Right renal cortex interstitium (tissue), 3 donors: ENCODE results near the gene PCGF3. TPM values are rescaled to one million over a fixed set of nuclear protein-coding genes. Genes with fewer than 3 reads are reported as not detected.
"Not testable (repeated sequence)": the region's sequence is repeated elsewhere in the genome, so short reads cannot be mapped to it uniquely, and the experiment has no call there.

Experiments used
- DNase-seq, 3 donors: peaks; one replicate each; pipeline ENCODE4 v3.0.0-alpha.2; 2013; ENCODE audit warnings: low read depth in 3 of 3, low spot score in 2 of 3
- polyA plus RNA-seq, 3 donors: library from polyadenylated mRNA; unstranded; fragments of 120-200 nt; gene quantifications; one replicate each; pipeline ENCODE4 v1.2.1, GENCODE V29; 2013; ENCODE audit not compliant: insufficient read length in 3 of 3

Gene PCGF3
- polyA plus RNA-seq, 3 donors = 53.7 to 67.6 (median 67.0) TPM

GRCh38 chr4:734951-735350 lies 29.3 kb downstream of the PCGF3 start:
- DNase-seq = no peak

- DNase-seq = no peak
Observed at GRCh38 chr4:735583-735982, 30.0 kb downstream of the PCGF3 start.

DNA sequence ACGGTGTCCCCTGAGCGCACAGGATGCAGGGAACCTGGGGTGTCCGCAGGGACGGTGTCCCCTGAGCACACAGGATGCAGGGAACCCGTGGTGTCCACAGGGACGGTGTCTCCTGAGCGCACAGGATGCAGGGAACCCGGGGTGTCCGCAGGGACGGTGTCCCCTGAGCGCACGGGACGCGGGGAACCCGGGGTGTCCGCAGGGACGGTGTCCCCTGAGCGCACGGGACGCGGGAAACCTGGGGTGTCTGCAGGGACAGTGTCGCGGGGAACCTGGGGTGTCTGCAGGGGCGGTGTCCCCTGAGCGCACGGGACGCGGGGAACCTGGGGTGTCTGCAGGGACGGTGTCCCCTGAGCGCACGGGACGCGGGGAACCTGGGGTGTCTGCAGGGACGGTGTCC lies 30.9 kb downstream of the PCGF3 start:
- not testable (repeated sequence) for DNase-seq

- no peak for DNase-seq
Observed at GRCh38 chr4:738781-739280, 33.2 kb downstream of the PCGF3 start.

- no peak for DNase-seq
Observed at GRCh38 chr4:739569-739968, 33.9 kb downstream of the PCGF3 start.

GRCh38 chr4:740011-740410 lies 34.4 kb downstream of the PCGF3 start:
- no peak for DNase-seq

DNA sequence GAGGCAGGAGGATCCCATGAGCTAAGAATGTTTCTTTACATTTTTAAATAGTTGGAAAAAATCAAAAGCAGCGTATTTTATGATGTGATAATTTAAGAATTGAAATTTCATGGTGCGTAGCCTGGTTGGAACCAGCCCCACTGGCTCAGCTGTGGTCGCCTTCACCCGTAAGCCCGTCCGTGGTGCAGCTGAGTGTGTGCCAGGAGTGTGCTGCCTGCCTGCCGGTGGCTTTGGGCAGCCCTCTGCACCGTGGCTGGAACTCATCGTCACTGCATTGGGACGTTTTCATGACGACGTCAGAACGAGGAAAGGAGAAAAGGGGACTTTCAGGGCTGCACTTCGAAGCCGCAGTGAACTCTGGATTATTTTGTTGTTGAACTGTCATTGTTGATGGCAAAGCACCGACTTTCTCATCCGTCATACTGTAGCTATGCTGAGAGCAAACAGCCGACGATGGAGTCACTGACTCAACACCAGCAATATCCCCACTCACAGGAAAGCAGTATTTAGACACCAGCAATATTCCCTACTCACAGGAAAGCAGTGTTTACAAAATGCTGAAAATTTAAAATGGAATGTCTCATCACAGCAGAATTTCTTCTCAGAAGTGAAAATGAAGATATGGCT lies 35.1 kb downstream of the PCGF3 start:
- DNase-seq = no peak

- DNase-seq = no peak
Observed at GRCh38 chr4:742096-742741, 36.6 kb downstream of the PCGF3 start.

DNA sequence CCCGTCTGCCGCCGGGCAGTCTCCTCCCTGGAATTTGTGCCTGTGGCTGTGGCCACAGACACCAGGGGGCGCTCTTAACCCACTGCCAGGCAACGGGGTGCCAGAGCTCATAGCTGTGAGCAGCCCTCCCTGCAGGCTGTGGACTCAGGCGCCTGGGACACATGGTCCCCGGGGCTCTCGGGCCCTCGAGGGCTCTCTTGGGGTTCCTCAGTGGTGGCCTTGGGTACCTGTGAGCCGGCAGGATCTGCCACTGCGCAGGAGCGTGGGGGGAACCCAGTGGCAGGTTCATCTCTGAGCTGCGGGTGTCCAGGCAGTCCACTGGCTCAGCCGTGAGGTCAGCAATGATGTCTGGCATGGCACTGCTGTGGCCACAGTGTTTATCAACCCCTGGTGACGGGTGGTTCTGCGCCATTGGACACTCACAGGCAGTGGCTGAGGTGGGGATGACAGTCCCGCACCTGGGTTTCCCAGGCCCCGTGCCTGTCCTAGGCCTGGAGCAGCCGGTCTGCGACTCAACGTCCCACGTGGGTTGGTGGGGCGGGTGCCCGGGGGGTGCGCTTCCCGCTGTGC lies 37.2 kb downstream of the PCGF3 start:
- peak in 1 of 3 donors; percentile 21 for DNase-seq

- DNase-seq = no peak
Observed at GRCh38 chr4:743463-744211, 38.0 kb downstream of the PCGF3 start.

DNA sequence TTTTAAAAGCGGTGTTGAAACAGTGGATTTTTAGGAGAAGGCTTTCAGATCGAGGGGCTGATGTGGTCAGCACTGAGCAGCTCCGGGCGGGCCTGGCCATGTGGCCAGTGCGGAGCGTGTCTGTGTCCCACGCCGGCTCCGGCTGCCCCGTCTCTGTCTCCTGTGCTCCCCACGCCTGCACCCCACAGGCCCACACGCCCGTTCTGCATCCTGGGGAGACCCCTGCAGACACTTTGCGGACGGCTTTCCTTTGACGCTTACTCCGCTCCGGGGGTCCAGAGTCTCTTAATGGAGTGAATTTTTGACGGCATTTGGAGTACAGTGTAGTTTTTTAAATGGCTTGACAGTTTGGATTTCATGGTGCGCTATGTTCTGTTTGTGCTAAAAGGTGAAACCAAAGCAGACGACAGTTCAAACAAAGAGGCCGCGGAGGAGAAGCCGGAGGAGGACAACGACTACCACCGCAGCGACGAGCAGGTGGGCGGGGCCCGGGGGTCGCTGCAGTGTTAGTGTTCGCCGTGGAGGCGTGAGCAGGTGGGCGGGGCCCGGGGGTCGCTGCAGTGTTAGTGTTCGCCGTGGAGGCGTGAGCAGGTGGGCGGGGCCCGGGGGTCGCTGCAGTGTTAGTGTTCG lies 38.7 kb downstream of the PCGF3 start:
- no peak for DNase-seq

DNA sequence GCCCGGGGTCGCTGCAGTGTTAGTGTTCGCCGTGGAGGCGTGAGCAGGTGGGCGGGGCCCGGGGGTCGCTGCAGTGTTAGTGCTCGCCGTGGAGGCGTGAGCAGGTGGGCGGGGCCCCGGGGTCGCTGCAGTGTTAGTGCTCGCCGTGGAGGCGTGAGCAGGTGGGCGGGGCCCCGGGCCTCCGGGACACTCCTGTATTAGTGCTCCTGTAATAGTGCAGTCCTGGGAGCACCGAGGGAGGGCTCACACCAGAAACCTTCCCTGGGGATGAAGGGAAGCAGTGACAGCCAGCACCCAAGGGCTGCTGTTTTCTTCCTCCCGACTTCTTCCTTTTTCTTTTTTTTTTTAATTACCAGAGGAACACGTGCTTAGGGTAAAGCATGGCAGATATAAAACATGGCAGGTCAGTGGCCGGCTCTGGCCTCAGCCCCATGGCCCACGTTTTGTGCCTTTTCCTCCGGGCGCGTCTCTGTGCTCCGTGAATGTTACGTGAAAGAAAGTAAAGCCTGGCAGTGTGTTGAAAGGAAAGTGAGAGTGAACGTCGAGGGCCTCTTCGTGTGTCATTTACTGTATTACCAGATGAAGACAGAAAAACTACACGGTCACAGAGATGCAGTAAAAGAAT lies 42.0 kb downstream of the PCGF3 start:
- DNase-seq = no peak

DNA sequence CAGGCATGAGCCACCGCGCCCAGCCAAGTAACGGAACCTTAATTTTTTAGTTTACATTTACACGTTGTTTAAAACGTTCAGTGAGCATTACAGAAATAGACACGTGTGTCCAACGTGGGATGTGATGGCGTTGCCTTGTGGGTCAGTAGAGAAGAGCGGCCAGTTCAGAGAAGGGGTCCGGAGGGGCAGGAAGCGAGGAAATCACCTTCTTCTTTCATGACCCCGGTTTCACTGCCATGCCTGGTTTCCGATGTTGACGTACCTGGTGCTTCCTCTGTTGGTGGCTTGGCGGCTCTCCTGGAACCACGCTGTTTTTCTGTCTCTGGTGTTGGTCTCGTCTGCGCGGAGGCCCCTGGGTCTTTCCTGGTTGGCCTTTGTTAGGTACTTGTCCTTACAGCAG lies 42.8 kb downstream of the PCGF3 start:
- no peak for DNase-seq

GRCh38 chr4:749698-750666 lies 44.4 kb downstream of the PCGF3 start:
- DNase-seq = no peak

- DNase-seq = no peak
Observed at GRCh38 chr4:751676-752075, 46.0 kb downstream of the PCGF3 start.

GRCh38 chr4:752196-752861 lies 46.7 kb downstream of the PCGF3 start:
- no peak for DNase-seq

GRCh38 chr4:753186-753585 lies 47.6 kb downstream of the PCGF3 start:
- DNase-seq = not testable (repeated sequence)

DNA sequence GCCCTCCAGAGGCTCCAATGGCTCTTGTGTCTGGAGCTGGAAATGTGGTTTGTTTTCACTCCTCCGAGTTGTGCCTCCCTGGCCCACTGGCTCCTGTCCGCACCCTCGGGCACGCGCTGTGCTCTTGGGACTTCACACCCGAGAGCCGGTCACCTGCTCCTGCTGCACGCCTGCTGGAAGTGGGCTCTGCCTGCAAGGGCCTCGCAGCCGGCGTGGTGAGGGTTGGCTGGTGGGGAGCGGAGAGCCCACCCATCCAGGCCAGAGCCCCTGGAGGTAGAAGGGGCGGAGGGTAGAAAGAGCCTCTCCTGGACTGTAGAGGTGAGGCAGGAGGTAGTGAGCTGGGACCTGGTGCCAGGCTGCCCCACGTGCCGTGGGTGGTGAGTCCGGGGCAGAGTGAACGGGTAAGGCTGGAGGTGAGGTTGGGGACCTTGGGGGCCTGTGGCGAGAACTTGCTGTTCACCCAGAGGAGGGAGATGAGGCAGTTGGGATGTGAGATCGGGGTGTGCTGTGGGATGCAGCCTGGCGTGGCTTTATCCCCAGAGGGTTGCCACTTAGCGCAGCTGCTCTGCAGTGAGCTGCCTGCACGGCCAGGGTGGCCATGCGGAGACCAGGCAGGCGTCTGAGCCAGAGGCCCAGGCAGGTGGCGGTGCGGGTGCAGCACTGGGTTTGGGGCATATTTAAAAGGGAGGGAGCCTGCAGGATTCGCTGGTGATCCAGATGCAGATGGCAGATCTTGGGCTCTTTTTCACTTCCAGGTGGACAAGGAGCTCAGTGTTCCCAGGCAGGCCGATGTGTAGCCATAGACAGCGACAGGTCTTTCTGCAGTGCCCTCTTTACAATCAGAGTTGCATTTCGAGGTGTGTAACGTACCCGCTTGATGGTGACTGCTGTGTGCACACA lies 48.8 kb downstream of the PCGF3 start:
- no peak for DNase-seq
